ENCODE measurements around the gene TPSG1. TPM values are rescaled to one million over a fixed set of nuclear protein-coding genes. Genes with fewer than 3 reads are reported as not detected.
A peak's percentile ranks its signal among the peaks of the same experiment; 100 is the strongest.

Gene TPSG1
- total RNA-seq, 1 experiment from 2014 or later, result not detected

- TF ChIP-seq EZH2 (IDR thresholded peaks at IDR 0.05), result no peak
- TF ChIP-seq EZH2phosphoT487 (IDR thresholded peaks at IDR 0.05; ENCODE audit: borderline replicate concordance), result no peak
- no peak for TF ChIP-seq POLR2A (IDR thresholded peaks at IDR 0.05; ENCODE audit: borderline replicate concordance, extremely low read depth, insufficient read depth, insufficient read length)
- no peak for TF ChIP-seq SIN3A (IDR thresholded peaks at IDR 0.05; ENCODE audit: low read depth)
- no peak for TF ChIP-seq ZFX (IDR thresholded peaks at IDR 0.05)
- no peak for TF ChIP-seq CBX3 (IDR thresholded peaks at IDR 0.05; ENCODE audit: low read depth)
- no peak for TF ChIP-seq RAD21 (IDR thresholded peaks at IDR 0.05; ENCODE audit: low read depth)
Measured at GRCh38 chr16:1182316-1182671, 42.8 kb downstream of the TPSG1 start (continued).

- peak overlapping the region; percentile 39; the same call in 1 of the 2 replicates for H3K27ac ChIP-seq (ENCODE audit: low read depth, low read length)
- CTCF ChIA-PET, result interaction anchor here (1.1 kb wide), 1 partner anchor 11 kb away, joined by 3 read pairs; no protein-coding TSS in a partner anchor
- H3K4me3 ChIP-seq (replicated peaks in 1 of 2; ENCODE audit: low read depth in 1 of 2, low read length in 2 of 2), result peak overlapping the region; percentile 9 to 40; a peak in 2 of 4 replicates
- H2AFZ ChIP-seq (ENCODE audit: low read depth, low read length, poor library complexity, severe bottlenecking), result no peak overlapping the region
- H3K27me3 ChIP-seq (ENCODE audit: insufficient read depth, low read length), result no peaks in the 10 kb centered on the region
- no peak for TF ChIP-seq POLR2A (IDR thresholded peaks at IDR 0.05; ENCODE audit: borderline replicate concordance, extremely low read depth, insufficient read depth, insufficient read length)
- peak in 2 of 3 experiments; percentile 45 to 55; a peak in 5 of 6 replicates for TF ChIP-seq CTCF (IDR thresholded peaks at IDR 0.05 in 2 of 3, conservative IDR thresholded peaks at IDR 0.05 in 1 of 3; ENCODE audit: borderline replicate concordance in 1 of 3, insufficient read depth in 1 of 3, low read depth in 2 of 3, low read length in 2 of 3)
- DNase-seq (ENCODE audit: low read depth, low spot score) (no peak), ATAC-seq (peak; percentile 24)
- peaks cover 24 to 42% of the 10 kb centered on the region in 2 experiments for H3K4me1 ChIP-seq (ENCODE audit: control insufficient read depth in 1 of 2, insufficient read depth in 2 of 2, low read length in 2 of 2)
- H3K9me3 ChIP-seq (ENCODE audit: control insufficient read depth in 1 of 2, insufficient read depth in 1 of 2, low read depth in 1 of 2, low read length in 2 of 2), result no peaks in the 10 kb centered on the region
- H3K4me2 ChIP-seq (ENCODE audit: low read length), result peak overlapping the region; percentile 79
- H4K20me1 ChIP-seq (ENCODE audit: insufficient read depth), result no peaks in the 10 kb centered on the region
- POLR2A ChIA-PET, result no interaction called here
- BruUV-seq (replicated peaks), result no TSS peak
- peak overlapping the region; percentile 53 for H3K9ac ChIP-seq (ENCODE audit: low read length)
- H3K36me3 ChIP-seq (ENCODE audit: control insufficient read depth in 1 of 2, insufficient read depth in 2 of 2, low read length in 2 of 2), result no peaks in the 10 kb centered on the region
- RAD21 ChIA-PET (ENCODE audit: low non-redundant PET in 1 of 2, low total read pairs in 2 of 2, uncharacterized antibody in 2 of 2, unreplicated experiment in 2 of 2), result interaction anchor here in 1 of 2 experiments (0.5 kb wide), 1 partner anchor 17 kb away, joined by 3 read pairs; no protein-coding TSS in a partner anchor
- H3K79me2 ChIP-seq (ENCODE audit: insufficient read depth, low read length), result no peaks in the 10 kb centered on the region; the same call in 1 of the 2 replicates
- intact Hi-C loops (cut with micrococcal nuclease), result no loop called here
- no peaks in the 10 kb centered on the region for H3K9me2 ChIP-seq (ENCODE audit: insufficient read depth)
Measured at GRCh38 chr16:1181404-1182315, 43.4 kb downstream of the TPSG1 start.
